K562 (cell line): ENCODE data around the gene SH3TC1. TPM values are rescaled to one million over a fixed set of nuclear protein-coding genes. Genes with fewer than 3 reads are reported as not detected.

Source experiments
- ARID2 ChIP-seq: fragments of 450-650 bp; IDR thresholded peaks from 2 replicates; pipeline ENCODE4 v1.6.1; 2017; ENCODE audit warnings: antibody characterized with exemption, mild to moderate bottlenecking
- DIDO1 ChIP-seq: fragments of 450-650 bp; IDR thresholded peaks from 2 replicates; pipeline ENCODE4 v1.6.1; 2016; ENCODE audit warnings: low read depth, missing biosample characterization, missing genetic modification characterization
- ESRRB ChIP-seq: fragments of 250-450 bp; sonication (Bioruptor Pico); IDR thresholded peaks from 2 replicates; pipeline ENCODE4 v1.5.0; 2020; ENCODE audit warnings: mild to moderate bottlenecking, moderate library complexity, borderline replicate concordance
- FOXJ2 ChIP-seq: fragments of 200-800 bp; sonication (Bioruptor generic); IDR thresholded peaks from 2 replicates; pipeline ENCODE4 v1.6.1; 2016; ENCODE audit warnings: missing genetic modification characterization, missing compliant biosample characterization
- FOXK1 ChIP-seq: sonication (generic); formaldehyde crosslinking; IDR thresholded peaks from 2 replicates; pipeline ENCODE4 v1.8.0; 2022; ENCODE audit warnings: missing genetic modification reagents, mild to moderate bottlenecking, borderline replicate concordance
- FOXK2 ChIP-seq, 2 experiments: fragments of 450-650 bp; IDR thresholded peaks in 1 of 2; conservative IDR thresholded peaks in 1 of 2; 2 replicates each; pipeline ENCODE4 v1.6.1; 2016; ENCODE audit warnings: low read depth in 2 of 2, mild to moderate bottlenecking in 1 of 2
- HNRNPL ChIP-seq: fragments of 200-400 bp; formaldehyde crosslinking; IDR thresholded peaks from 2 replicates; pipeline ENCODE4 v1.6.1; 2017; ENCODE audit warnings: low read depth, mild to moderate bottlenecking, low read length
- NR3C1 ChIP-seq: sonication (generic); formaldehyde crosslinking; IDR thresholded peaks from 2 replicates; pipeline ENCODE4 v1.8.1; 2022; ENCODE audit warnings: missing genetic modification reagents
- RNF2 ChIP-seq: sonication (generic); IDR thresholded peaks from 2 replicates; pipeline ENCODE4 v1.6.1; 2016
- SMC3 ChIP-seq: conservative IDR thresholded peaks from 2 replicates; pipeline ENCODE4 v1.6.1; 2011; ENCODE audit warnings: low read depth, low read length, improper control_type of control experiment; ENCODE audit not compliant: insufficient read depth
- TSC22D4 ChIP-seq: fragments of 450-650 bp; IDR thresholded peaks from 2 replicates; pipeline ENCODE4 v1.6.1; 2016; ENCODE audit warnings: missing genetic modification characterization, missing biosample characterization, control low read depth
- ZNF407 ChIP-seq: fragments of 450-650 bp; IDR thresholded peaks from 2 replicates; pipeline ENCODE4 v1.6.1; 2016; ENCODE audit warnings: low read depth
- ZNF695 ChIP-seq: fragments of 450-650 bp; formaldehyde crosslinking; IDR thresholded peaks from 2 replicates; pipeline ENCODE4 v1.4.0; 2020; ENCODE audit warnings: mild to moderate bottlenecking, moderate library complexity
- ZNF764 ChIP-seq: fragments of 250-450 bp; sonication (Bioruptor Pico); IDR thresholded peaks from 2 replicates; pipeline ENCODE4 v1.4.0; 2020; ENCODE audit warnings: low read depth, mild to moderate bottlenecking, moderate library complexity
- polyA plus RNA-seq, 8 experiments: library from polyadenylated mRNA; depleted of rRNA in 4 of 8; stranded (reverse) in 5 of 8; unstranded in 3 of 8; fragments of >200 nt; fragmentation: Nextera tagmentation in 2 of 8; fragmentation: Illumina TruSeq in 1 of 8; extraction: Ambion mirVana in 2 of 8; extraction: Trizol in 1 of 8; gene quantifications; 2 replicates each; pipeline versions ENCODE4 v1.2.1 to v1.2.3, GENCODE V29; 2011 to 2014; ENCODE audit warnings: inconsistent platforms in 1 of 8, missing spikeins in 1 of 8
- total RNA-seq, 7 experiments: library from RNA; depleted of rRNA in 6 of 7; stranded (reverse); fragments of >200 nt in 6 of 7; fragmentation: Illumina TruSeq in 2 of 7; extraction: Trizol in 2 of 7; gene quantifications; 2 replicates each; pipeline versions ENCODE4 v1.2.1 to v1.2.3, GENCODE V29; 2011 to 2021; ENCODE audit warnings: low replicate concordance in 1 of 7

SH3TC1 gene
- total and polyA plus RNA-seq, 9 of the 15 experiments (the other 6 are each of a cell fraction or from before 2014, with no cell fraction given): 0.04 to 2.1 (median 0.48) TPM; not detected in 1

- TF ChIP-seq ZNF695 (no peak), SMC3 (no peak), ESRRB (CRISPR knock-in tag) (no peak), ZNF764 (no peak), FOXK1 (no peak), FOXK2 (conservative IDR thresholded peaks at IDR 0.05 in 1 of 2, IDR thresholded peaks at IDR 0.05 in 1 of 2; ENCODE audit: low read depth in 2 of 2) (peak in 1 of 2 experiments; percentile 92; a peak in 2 of 4 replicates), HNRNPL (no peak), RNF2 (peak; percentile 97), NR3C1 (CRISPR knock-in tag) (no peak), ARID2 (no peak), FOXJ2 (peak; percentile 82), ZNF407 (no peak), TSC22D4 (no peak), DIDO1 (tag) (no peak)
Observed at GRCh38 chr4:8252301-8253173, 53.4 kb downstream of the SH3TC1 start (continued).
